GM19467 (cell line): Measurements from ENCODE around the gene MAN1A1.
"Not testable (repeated sequence)": the region's sequence is repeated elsewhere in the genome, so short reads cannot be mapped to it uniquely, and the experiment has no call there.

ENCODE experiments used
- ATAC-seq: cut with Tn5 transposase; IDR thresholded peaks from one replicate; pipeline ENCODE4 v1.9.1; 2021; ENCODE audit warnings: mild to moderate bottlenecking, moderate library complexity; ENCODE audit not compliant: unreplicated experiment

MAN1A1 gene

GRCh38 chr6:119156082-119156481 is 193.5 kb downstream of the MAN1A1 start:
- ATAC-seq, result not testable (repeated sequence)

GRCh38 chr6:119152187-119152586 is 197.4 kb downstream of the MAN1A1 start:
- no peak for ATAC-seq

DNA sequence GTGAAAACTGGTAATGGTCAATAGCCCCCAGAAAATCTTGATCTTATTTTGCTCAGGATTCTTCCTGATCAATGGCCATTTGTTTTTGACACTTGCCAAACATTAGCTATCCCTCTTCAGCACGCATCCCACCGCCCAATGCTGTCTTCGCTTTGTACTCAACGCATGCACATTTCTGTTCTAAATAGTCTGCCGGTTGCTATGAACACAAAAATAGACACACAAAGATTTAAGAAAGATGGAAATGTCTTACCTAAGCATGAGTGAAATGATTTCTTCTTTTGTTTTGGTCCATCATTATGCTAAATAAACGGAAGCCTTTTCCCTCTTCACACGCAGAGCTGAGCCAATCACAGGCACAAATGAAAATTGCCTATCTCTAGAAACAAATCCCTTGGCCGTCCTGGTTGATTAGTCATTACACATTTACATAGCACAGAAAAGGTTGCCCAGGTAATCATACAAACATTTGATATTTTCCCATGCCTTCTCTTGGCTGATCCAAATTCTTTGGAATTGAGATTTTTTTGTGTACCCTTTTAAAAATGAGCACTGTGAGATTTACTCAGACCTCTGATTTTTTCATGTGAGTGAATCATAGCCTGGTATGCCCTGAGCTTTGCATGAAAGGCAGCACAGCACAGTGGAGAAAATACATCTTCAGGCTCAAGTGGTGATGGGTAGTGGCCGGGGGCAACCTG is 200.6 kb downstream of the MAN1A1 start:
- ATAC-seq, result no peak

DNA sequence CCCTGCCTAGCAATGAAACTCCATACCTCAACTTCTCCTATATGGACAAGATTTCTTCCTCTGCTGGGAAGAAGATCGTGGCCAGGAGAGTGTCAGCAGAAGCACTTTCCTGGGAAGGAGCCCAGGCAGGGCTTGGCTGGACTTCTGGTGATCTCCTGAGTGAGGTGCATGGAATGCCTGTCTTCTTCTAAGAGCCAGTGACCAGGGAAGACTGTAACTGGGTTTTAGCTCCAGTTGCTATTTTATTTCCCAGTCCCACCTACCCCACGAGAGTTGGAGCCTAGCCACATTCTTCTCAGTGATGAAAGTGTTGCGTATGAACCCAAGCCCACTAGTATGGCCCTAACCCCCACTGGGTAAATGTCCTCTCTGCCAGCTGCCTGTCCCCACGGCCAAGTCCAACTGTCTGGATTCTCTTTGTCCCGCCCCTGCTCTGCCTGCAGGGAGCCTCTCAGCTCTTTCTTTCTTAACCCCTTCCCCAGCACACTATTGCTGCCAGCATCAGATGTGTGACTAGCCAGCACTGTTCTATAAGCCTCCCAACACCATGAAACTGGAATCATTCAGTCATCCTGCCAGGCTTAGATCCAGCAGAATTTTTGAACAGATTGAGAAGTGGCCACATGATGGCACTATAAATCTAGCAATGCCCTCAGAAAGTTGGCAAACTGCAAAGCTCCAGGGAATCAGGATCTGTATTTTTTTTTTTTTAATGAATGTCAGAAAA is 201.3 kb downstream of the MAN1A1 start:
- no peak for ATAC-seq

DNA sequence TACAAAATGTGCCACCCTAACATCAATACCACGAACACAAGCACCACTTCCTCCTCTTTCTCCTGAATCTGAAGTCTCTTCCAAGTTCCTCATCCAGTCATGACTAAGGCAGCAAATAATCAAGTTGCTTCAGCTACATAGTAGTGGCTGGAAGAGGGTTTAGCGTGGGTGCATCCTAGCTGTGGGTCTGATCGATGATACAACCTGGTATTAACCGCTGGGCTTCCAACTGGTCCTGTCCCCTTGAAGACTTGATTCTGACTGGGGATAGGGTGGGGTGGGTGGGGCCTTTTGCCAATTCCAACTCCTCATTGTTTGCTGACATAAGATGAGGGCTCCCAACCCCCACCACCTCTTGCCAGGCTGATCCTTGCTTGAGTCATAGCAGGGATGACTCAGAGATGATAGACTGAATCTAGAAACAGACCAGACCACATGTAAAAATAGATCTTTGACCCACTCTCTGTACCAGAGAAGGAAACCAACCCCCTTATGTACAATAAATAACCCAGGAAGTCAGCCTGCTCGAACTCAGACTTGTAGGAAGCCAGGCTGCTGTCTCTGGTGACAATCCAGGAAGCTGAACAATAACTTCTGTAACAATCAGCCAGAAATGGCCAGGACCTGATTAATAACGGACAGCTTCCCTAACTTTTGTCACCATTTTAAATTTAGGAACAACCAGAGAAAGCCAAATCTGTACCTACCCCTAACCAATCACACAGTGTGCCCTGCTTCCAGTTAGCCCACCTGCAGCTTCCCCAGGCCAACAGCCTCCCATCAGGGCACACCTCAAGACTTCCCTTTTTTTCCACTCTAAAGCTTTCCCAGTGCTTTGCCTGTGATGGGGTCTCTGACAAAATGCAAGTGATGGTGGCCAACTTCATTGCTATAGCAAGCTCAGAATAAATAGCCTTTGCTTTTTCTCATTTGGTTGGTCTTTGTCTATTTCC is 202.2 kb downstream of the MAN1A1 start:
- ATAC-seq, result peak; percentile 97

- no peak for ATAC-seq
Measured at GRCh38 chr6:119145111-119145510, 204.4 kb downstream of the MAN1A1 start.

- no peak for ATAC-seq
Measured at GRCh38 chr6:119142637-119143036, 206.9 kb downstream of the MAN1A1 start.

DNA sequence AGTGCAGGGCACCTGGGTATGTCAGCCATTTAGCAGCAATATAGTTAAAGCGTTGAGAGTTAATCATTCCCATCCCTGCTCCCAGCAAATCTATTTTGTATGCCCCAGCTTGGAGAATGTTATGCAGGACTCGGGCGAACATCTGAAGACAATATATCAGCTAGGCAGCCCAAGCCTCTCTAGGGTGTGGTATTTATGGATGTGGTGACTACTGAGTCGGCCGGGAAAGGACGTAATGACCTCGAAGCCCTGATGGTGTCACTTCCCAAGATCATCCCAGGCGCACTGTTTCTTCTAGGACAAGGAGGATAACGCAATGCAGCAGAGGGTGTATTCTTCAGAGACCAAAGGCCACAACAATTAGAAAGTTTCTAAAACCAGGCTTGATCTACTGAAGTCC is 207.5 kb downstream of the MAN1A1 start:
- ATAC-seq, result no peak

DNA sequence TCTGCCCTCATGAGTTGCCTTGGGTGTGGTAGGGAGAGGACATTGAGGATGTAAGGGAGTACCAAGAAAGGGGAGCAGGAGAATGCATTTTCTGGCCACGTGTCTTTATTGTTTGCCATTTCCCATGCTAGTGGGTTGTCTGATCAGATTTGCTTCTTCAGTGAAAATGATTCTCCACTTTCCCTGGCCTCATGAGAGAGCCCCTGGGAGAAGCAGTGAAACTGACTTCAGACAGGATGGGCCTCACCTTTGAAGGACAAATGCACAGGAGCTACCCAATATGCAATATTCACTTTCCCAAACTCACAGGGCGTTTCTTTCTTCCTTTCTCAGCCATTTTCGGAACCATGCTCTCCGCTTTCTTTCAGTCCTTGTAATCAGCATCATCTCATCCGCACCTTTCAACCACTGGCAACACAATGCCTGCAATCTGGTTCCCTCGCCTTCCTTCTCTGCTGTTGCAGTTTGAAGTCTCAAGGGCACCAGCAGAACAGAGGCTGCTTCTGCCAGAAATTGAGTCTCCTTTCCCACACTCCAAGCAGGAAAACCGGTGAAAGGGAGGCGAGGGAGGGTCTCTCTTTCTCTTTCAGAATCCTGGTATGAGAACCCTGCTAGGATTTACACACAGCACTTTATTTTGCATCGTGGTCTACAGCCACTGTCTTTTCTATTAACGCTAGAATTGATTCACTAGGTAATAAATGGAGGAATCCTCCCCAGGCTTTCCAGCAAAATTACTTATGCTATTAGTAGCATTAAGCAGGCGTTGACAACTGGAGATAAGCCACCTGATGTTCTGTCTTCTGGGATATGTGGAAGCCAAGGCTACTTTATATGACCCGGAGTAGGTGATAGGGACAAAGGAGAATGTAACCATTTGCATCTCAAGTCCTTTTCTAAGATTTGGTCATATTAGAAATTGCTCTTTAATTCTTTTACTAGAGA is 209.1 kb downstream of the MAN1A1 start:
- ATAC-seq, result no peak

GRCh38 chr6:119138906-119139541 is 210.5 kb downstream of the MAN1A1 start:
- ATAC-seq, result peak; percentile 81

DNA sequence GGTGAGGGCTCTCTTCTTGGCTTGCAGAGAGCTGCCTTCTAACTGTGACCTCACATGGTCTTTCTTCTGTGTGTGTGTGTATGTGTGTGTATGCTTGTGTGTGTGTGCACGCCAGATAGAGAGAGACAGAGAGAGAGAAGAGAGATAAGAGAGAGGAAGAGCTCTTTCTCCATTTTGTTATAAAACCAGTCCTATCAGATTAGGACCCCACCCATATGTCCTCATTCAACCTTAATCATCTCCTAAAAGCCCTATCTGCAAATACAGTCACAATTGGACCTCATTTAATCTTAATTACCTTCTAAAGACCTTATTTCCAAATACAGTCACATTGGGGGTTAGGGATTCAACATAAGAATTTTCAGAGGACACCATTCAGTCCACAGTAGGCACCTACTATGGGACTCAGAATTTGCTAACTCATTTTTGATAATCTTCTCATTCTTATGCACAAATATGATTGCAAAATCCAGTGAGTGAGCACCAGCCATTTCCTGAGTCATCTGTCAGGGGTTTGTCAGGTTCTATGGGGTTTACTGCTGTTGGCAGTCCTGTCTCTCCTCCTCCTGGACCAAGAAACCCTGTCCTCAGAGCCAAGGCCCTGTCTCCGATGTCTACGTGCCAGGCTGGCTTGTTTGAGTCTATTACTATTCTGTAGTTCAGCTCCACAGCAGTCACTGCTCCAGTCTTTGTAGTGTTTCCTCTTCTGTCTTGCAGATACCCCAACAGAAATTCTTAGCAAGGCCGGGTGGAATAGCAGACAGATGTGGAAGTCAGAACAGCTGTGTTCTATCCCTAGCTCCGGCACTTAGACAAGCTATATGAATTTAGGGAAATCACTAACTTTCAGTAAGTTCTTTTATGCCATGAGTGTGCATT is 212.1 kb downstream of the MAN1A1 start:
- ATAC-seq, result no peak

- ATAC-seq, result no peak
Measured at GRCh38 chr6:119134752-119135151, 214.8 kb downstream of the MAN1A1 start.

DNA sequence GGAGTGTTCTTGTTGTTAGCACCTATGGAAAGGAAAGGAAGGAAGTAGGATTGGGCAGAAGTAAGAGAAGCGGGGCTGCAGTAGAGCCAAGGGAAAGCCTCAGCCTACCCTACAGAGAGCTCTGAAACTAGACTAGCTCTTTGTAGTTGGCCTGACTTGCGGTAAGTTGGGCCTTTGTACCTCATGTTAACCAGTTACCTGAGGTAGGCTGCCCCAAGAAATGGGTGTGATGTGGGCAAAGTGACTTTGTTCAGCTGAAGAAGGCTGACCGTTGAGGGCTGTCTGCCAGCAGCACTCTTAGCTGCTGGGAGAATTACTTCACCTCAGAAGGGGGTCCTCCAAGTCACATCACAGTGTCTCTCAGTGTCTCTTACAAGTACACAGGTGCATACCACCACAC is 216.2 kb downstream of the MAN1A1 start:
- no peak for ATAC-seq

- no peak for ATAC-seq
Measured at GRCh38 chr6:119132261-119132981, 217.1 kb downstream of the MAN1A1 start.

GRCh38 chr6:119129968-119130484 is 219.5 kb downstream of the MAN1A1 start:
- ATAC-seq, result no peak

DNA sequence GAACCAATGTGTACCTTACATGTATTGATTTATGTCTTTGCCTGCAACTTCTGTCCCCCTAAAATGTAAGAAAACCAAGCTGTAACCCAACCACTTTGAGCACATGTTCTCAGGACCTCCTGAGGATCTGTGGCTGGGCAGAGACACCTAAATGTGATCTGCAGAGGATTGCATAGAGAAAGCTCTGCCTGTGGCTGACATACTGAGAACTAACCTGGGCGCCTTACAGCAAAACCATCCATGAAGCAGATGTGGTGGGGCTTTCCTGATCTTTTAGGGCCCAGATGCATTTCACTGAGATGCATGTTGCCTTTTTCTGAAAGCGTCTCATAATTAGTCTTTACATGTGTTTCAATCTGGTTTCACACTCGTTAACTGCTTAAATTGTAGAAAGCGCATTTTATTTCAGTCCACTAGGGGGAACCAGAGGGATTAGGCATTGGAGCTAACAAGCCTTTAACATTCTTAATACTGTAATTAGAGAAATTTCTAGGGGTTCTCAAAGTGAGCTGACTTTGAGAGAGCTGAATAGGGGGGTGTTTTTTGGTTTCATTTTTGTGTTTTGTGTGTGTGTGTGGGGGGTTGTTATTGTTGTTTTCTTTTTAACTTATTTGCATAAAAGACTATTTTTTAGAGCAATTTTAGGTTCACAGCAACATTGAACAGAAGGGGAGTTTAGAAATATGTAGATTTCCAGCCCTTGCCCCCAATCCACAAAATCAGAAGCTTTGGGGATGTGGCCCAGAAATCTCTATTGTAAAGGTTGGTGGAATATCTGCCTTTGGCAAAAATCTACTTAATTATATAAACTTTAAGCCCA is 220.2 kb downstream of the MAN1A1 start:
- ATAC-seq, result peak; percentile 83

GRCh38 chr6:119128252-119128912 is 221.2 kb downstream of the MAN1A1 start:
- no peak for ATAC-seq
